HG03280 (cell line): ENCODE results near the gene BOK.

ENCODE experiments used
- ATAC-seq: cut with Tn5 transposase; IDR thresholded peaks from one replicate; pipeline ENCODE4 v1.9.1; 2021; ENCODE audit warnings: mild to moderate bottlenecking, moderate library complexity; ENCODE audit not compliant: unreplicated experiment

The BOK gene

GRCh38 chr2:241595600-241596140 is 37.1 kb downstream of the BOK start:
- no peak for ATAC-seq

GRCh38 chr2:241597561-241597960 is 39.0 kb downstream of the BOK start:
- no peak for ATAC-seq

- no peak for ATAC-seq
Measured at GRCh38 chr2:241598061-241598460, 39.5 kb downstream of the BOK start.

- ATAC-seq: no peak
Measured at GRCh38 chr2:241598487-241598886, 39.9 kb downstream of the BOK start.

GRCh38 chr2:241599615-241600014 is 41.1 kb downstream of the BOK start:
- no peak for ATAC-seq

- no peak for ATAC-seq
Measured at GRCh38 chr2:241601841-241602240, 43.3 kb downstream of the BOK start.

- no peak for ATAC-seq
Measured at GRCh38 chr2:241602720-241603119, 44.2 kb downstream of the BOK start.

GRCh38 chr2:241603686-241604085 is 45.1 kb downstream of the BOK start:
- ATAC-seq: no peak

GRCh38 chr2:241606186-241606585 is 47.6 kb downstream of the BOK start:
- no peak for ATAC-seq

GRCh38 chr2:241607162-241607885 is 48.8 kb downstream of the BOK start:
- ATAC-seq: no peak

- no peak for ATAC-seq
Measured at GRCh38 chr2:241608881-241609280, 50.3 kb downstream of the BOK start.

- peak; percentile 98 for ATAC-seq
Measured at GRCh38 chr2:241609859-241610793, 51.6 kb downstream of the BOK start.

GRCh38 chr2:241611062-241611461 is 52.5 kb downstream of the BOK start:
- ATAC-seq: no peak

- ATAC-seq: no peak
Measured at GRCh38 chr2:241612156-241613016, 53.8 kb downstream of the BOK start.

GRCh38 chr2:241613017-241613780 is 54.7 kb downstream of the BOK start:
- ATAC-seq: no peak

GRCh38 chr2:241615041-241615440 is 56.5 kb downstream of the BOK start:
- ATAC-seq: no peak

GRCh38 chr2:241615522-241616052 is 57.0 kb downstream of the BOK start:
- no peak for ATAC-seq

GRCh38 chr2:241616168-241617125 is 57.9 kb downstream of the BOK start:
- no peak for ATAC-seq
